ENCODE data around the gene PRICKLE3.
"Not testable (repeated sequence)": the region's sequence is repeated elsewhere in the genome, so short reads cannot be mapped to it uniquely, and the experiment has no call there.

The PRICKLE3 gene

DNA sequence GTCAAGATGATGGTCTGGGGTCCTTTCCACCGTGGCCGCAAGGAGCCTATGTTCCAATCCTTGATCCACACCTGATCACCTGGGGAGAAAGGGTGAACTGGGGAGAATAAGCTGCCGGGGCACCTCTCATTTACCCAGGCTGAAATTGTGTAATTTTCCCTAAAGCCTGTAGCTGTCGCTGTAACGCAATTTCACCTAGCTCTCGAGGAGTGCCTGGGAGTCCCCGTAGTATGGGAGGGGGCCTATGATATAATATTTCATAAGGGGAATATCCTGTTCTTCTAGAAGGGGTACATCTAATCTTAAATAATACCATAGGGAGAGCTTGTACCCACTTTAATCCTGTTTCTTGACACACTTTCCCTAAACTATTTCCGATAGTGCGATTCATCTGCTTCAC, 43.9 kb downstream of the PRICKLE3 start:
- H3K36me3 ChIP-seq (ENCODE audit: control insufficient read depth, insufficient read depth, low read length); H3K4me1 ChIP-seq (ENCODE audit: control insufficient read depth, insufficient read depth, low read length); H3K9ac ChIP-seq (ENCODE audit: low read length); H3K4me3 ChIP-seq (ENCODE audit: low read length); H3K9me3 ChIP-seq (ENCODE audit: control insufficient read depth, low read length); H3K27me3 ChIP-seq (ENCODE audit: control insufficient read depth, insufficient read depth, low read length): not testable (repeated sequence)

DNA sequence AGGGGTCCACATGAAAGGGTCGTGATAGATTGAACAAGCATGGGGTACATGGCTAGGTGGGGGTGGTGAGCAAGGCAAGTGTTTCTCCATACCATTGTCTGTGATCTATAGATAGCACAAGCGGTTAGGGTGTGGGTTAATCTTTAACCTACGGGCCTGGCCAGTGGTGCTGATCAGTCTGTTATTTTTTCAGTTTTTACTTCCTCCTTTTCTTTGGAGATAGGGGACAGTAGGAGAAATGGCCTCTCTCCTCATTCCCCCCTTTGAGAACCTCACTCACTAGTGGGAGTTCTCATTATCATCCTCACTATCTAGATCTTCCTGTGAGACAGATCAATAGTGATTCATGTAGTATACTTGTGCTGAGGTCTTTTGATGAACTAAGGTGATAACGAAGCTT, 46.5 kb downstream of the PRICKLE3 start:
- Histone ChIP-seq H3K36me3 (ENCODE audit: control insufficient read depth, insufficient read depth, low read length) (no peaks in the 10 kb centered on the region), H3K4me1 (ENCODE audit: control insufficient read depth, insufficient read depth, low read length) (no peaks in the 10 kb centered on the region), H3K9ac (ENCODE audit: low read length) (no peak overlapping the region), H3K27me3 (ENCODE audit: control insufficient read depth, insufficient read depth, low read length) (no peaks in the 10 kb centered on the region), H3K4me3 (ENCODE audit: low read length) (no peak overlapping the region), H3K9me3 (ENCODE audit: control insufficient read depth, low read length) (no peaks in the 10 kb centered on the region)

DNA sequence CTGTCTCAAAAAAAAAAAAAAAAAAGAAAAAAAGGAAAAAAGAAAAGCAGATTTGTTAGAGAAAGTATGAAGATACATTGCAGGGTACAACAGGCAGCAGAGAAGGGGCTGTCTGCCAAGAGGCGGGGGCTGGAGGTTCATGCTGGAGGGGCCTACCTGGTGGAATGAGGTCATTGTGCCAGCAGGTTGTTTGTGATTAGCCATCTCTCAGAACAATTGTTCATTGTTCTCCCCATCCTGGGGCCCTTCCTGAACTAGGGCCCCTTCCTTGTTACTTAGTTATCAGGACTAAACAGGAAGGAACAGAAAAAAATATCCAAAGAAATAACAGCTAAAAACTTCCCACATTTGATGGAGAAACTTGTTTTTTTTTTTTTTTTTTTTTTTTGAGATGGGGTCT, 48.7 kb downstream of the PRICKLE3 start:
- no peaks in the 10 kb centered on the region for H3K4me1 ChIP-seq (ENCODE audit: control insufficient read depth, insufficient read depth, low read length)
- H3K9ac ChIP-seq (ENCODE audit: low read length) = no peak overlapping the region
- H3K4me3 ChIP-seq (ENCODE audit: low read length) = no peak overlapping the region
- H3K27me3 ChIP-seq (ENCODE audit: control insufficient read depth, insufficient read depth, low read length) = no peaks in the 10 kb centered on the region
- no peaks in the 10 kb centered on the region for H3K36me3 ChIP-seq (ENCODE audit: control insufficient read depth, insufficient read depth, low read length)
- H3K9me3 ChIP-seq (ENCODE audit: control insufficient read depth, low read length) = no peaks in the 10 kb centered on the region

DNA sequence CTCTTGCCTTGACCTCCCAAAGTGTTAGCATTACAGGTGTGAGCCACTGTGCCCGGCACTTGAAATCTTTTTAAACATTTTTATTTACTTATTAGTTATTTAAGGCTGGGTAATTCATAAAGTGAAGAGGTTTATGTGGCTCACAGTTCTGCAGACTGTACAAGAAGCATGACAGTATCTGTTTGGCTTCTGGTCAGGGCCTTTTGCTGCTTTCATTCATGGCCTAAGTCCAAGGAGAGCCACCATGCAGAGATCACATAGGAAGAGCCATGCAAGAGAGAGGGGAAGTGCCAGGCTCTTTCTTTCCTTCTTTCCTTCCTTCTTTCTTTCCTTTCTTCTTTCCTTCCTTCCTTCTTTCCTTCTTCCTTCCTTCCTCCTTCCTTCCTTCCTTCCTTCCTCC, 52.4 kb downstream of the PRICKLE3 start:
- no peak overlapping the region for H3K9ac ChIP-seq (ENCODE audit: low read length)
- no peaks in the 10 kb centered on the region for H3K4me1 ChIP-seq (ENCODE audit: control insufficient read depth, insufficient read depth, low read length)
- no peaks in the 10 kb centered on the region for H3K36me3 ChIP-seq (ENCODE audit: control insufficient read depth, insufficient read depth, low read length)
- H3K9me3 ChIP-seq (ENCODE audit: control insufficient read depth, low read length) = no peaks in the 10 kb centered on the region
- no peaks in the 10 kb centered on the region for H3K27me3 ChIP-seq (ENCODE audit: control insufficient read depth, insufficient read depth, low read length)
- no peak overlapping the region for H3K4me3 ChIP-seq (ENCODE audit: low read length)

DNA sequence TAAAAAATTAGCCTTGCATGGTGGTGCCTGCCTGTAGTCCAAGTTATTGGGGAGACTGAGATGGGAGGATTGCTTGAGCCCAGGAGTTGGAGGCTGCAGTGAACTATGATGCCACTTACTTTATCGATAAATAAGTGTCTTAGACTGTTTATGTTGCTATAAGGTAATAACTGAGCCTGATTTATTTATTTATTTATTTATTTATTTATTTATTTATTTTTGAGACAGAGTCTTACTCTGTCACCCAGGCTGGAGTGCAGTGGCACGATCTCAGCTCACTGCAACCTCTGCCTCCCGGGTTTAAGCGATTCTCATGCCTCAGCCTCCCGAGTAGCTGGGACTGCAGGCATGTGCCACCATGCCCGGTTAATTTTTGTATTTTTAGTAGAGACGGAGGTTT, 53.9 kb downstream of the PRICKLE3 start:
- H3K4me3 ChIP-seq (ENCODE audit: low read length); H3K36me3 ChIP-seq (ENCODE audit: control insufficient read depth, insufficient read depth, low read length); H3K4me1 ChIP-seq (ENCODE audit: control insufficient read depth, insufficient read depth, low read length); H3K9ac ChIP-seq (ENCODE audit: low read length); H3K9me3 ChIP-seq (ENCODE audit: control insufficient read depth, low read length); H3K27me3 ChIP-seq (ENCODE audit: control insufficient read depth, insufficient read depth, low read length): not testable (repeated sequence)

DNA sequence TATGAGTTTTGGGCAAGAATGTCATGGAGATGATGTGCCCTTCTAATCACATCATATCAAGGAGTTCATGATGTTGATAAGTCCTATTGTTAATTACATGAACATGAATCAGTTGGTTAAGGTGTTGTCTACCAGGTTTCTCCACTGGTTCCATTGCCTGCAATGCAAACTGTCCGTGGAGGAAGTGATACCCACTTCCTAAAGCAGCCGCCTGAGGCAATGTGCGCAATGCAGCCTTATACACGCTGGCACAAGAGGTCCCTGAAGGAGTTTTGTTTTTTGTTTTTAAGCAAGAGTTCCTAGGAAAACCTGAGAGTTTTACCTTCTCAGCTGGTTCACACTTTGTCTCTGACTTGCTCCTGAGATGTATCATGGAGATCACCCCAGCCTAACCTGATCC, 56.7 kb downstream of the PRICKLE3 start:
- H3K27me3 ChIP-seq (ENCODE audit: control insufficient read depth, insufficient read depth, low read length) = no peaks in the 10 kb centered on the region
- no peak overlapping the region for H3K9ac ChIP-seq (ENCODE audit: low read length)
- no peaks in the 10 kb centered on the region for H3K4me1 ChIP-seq (ENCODE audit: control insufficient read depth, insufficient read depth, low read length)
- H3K4me3 ChIP-seq (ENCODE audit: low read length) = no peak overlapping the region
- no peaks in the 10 kb centered on the region for H3K36me3 ChIP-seq (ENCODE audit: control insufficient read depth, insufficient read depth, low read length)
- no peaks in the 10 kb centered on the region for H3K9me3 ChIP-seq (ENCODE audit: control insufficient read depth, low read length)

DNA sequence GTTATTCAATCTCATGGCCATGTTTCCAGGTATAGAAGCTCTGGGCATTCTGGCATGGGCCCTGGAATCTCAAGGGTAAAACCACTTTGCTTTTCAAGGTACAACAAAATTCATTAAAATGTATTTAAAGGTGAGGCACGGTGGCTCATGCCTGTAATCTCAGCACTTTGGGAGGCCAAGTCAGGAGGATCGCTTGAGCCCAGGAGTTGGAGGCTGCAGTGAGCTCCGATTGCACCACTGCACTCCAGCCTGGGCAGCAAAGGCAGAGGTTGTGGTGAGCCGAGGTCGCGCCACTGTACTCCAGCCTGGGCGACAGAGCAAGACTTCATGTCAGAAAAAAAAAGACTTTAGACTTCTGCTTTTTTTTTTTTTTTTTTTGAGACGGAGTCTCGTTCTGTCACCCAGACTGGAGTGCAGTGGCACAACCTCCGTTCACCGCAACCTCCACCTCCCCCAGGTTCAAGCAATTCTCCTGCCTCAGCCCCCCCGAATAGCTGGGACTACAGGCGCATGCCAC, 58.4 kb downstream of the PRICKLE3 start:
- H3K9ac ChIP-seq (ENCODE audit: low read length); H3K4me1 ChIP-seq (ENCODE audit: control insufficient read depth, insufficient read depth, low read length); H3K27me3 ChIP-seq (ENCODE audit: control insufficient read depth, insufficient read depth, low read length); H3K9me3 ChIP-seq (ENCODE audit: control insufficient read depth, low read length); H3K4me3 ChIP-seq (ENCODE audit: low read length); H3K36me3 ChIP-seq (ENCODE audit: control insufficient read depth, insufficient read depth, low read length): not testable (repeated sequence)
